Stimulated activated CD4-positive, alpha-beta T cell treated with anti-CD3 and anti-CD28 coated beads, Interleukin-1b, Interleukin-23, amount 100 ng/mL, for 4 hours (primary cell): Measurements from ENCODE around the gene ACP7.
"Not testable (repeated sequence)": the region's sequence is repeated elsewhere in the genome, so short reads cannot be mapped to it uniquely, and the experiment has no call there.

Experiments
- DNase-seq, 2 donors: peaks; one replicate each; pipeline ENCODE4 v3.0.0-alpha.2; 2020; ENCODE audit warnings: low read depth in 2 of 2

ACP7 gene

GRCh38 chr19:39077323-39077722 lies 6.8 kb upstream of the ACP7 start:
- DNase-seq, result no peak

DNA sequence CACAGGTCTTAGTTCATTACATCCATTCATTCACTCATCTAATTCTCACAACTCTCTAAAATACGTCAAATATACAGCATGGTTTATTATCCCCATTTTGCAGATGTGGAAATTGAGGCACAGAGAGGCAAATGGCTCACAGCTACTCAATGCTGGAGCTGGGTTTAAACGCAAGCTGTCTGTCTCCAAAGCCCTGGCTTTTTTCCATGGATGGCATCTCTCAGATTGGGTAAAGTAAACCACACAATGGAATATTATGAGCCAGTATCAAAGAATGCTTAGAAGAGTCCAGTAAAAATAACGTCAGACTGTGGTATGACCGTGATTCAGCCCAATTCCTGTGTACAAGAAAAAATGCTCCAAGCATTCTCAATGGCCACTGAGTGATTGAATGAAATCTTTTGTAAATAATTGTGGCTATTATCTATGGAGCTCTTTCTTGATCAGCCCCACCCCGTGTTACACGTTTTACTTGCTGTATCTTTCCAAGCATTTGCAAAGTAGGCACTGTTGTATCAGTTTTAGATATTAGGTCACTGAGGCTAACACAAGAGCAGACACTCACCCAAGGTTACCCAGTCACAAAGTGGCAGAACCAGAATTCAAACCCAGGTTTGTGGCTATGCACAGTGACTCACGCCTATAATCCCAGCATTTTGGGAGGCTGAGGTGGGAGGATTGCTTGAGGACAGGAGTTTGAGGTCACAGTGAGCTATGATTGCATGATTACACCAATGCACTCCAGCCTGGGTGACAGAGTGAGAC lies 5.5 kb upstream of the ACP7 start:
- no peak for DNase-seq

- no peak for DNase-seq
Measured at GRCh38 chr19:39080431-39080830, 3.7 kb upstream of the ACP7 start.

GRCh38 chr19:39082167-39082566 lies 2.0 kb upstream of the ACP7 start:
- no peak for DNase-seq

GRCh38 chr19:39082745-39083598 lies 1.2 kb upstream of the ACP7 start:
- no peak for DNase-seq

- no peak for DNase-seq
Measured at GRCh38 chr19:39083599-39083982, 577 bp upstream of the ACP7 start.

GRCh38 chr19:39084732-39085080 lies 538 bp downstream of the ACP7 start:
- DNase-seq, result no peak

DNA sequence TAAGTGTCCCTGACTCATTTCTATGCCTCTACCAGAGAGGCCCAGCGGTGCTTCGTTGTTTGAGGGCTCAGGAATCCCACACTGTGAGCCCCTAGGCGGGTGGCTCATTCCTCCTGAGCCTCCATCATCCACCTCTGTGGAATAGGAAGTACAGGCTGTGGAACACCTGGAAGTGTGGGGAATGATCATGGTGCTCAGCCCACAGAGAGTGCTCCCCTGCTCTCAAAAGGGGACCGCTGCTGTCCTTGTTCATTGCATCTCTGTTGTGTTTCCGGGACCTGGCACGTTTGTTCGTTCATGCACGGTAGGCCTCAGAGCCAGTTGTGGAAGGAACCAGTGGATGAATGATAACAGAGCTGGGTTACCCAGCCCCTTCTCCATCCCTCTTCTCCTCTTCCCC lies 1.2 kb downstream of the ACP7 start:
- no peak for DNase-seq

DNA sequence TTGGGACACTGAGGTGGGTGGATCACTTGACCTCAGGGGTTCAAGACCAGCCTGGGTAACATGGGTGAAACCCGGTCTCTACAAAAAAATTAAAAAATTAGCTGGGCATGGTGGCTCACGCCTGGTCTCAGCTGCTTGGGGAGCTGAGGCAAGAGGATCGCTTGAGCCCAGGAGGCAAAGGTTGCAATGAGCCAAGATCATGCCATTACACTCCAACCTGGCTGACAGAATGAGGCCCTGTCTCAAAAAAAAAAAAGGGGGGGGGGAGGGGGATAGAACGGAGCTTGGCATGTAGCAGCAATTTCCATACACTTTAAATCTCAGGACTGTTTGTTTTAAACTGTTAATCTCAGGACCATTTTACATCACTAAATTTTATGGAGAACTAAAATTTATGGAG lies 2.2 kb downstream of the ACP7 start:
- no peak for DNase-seq

DNA sequence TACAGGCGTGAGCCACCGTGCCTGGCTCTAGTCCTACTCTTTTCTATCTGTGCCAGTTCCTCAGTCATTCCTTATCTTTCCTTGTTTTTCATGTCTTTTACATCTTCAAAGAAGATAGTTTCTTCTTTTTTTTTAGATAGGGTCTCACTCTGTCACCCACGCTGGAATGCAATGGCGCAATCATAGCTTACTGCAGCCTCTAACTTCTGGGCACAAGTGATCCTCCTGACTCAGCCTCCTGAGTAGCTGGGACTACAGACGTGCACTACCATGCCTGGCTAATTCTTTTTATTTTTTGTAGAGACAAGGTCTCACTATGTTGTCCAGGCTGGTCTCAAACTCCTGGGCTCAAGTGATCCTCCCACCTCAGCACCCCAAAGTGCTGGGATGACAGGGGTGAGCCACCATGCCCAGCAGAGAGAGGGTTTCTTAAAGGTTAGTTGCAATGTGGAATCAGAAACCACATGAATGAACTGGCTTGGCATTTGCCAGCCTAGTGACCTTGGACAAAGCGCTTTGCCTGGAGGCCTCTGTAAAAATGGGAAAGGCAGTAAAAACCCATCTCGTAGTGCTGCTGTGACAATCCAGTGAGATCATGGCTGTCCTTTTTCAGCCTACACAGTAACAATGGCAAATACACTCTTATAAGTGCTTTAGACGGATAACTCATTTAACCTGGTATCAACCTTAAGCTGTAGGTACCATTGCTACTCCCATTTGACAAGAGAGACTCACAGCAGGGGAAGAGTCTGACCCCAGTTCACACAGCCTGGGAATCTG lies 3.9 kb downstream of the ACP7 start:
- DNase-seq, result no peak

DNA sequence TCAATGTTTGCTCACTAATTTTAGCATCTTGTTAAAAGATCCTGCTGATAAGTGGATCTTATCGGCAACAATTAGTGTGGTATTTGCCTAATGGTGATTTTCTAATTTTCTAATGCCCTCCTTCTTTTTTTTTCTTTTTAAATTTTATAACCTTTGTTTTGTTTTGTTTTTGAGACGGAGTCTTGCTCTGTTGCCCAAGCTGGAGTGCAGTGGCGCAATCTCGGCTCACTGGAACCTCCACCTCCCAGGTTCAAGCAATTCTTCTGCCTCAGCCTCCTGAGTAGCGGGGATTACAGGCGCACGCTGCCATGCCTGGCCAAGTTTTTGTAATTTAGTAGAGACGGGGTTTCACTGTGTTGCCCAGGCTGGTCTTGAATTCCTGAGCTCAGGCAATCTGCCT lies 5.8 kb downstream of the ACP7 start:
- not testable (repeated sequence) for DNase-seq

DNA sequence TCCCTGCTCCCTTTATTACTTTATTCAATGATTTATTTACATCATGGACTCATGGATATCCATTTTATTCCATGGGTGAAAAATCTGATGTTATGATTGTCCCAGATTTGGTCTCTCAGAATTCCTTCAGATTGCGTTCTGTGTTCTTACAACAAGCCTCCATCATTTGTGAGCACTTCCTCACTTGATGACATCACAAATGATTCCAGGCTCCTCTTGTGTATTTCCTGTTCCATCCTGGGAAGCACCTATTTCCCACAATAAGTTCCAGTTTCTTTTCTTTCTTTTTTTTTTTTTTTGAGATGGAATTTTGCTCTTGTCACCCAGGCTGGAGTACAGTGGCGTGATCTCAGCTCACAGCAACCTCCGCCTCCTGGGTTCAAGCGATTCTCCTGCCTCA lies 6.7 kb downstream of the ACP7 start:
- DNase-seq, result no peak

DNA sequence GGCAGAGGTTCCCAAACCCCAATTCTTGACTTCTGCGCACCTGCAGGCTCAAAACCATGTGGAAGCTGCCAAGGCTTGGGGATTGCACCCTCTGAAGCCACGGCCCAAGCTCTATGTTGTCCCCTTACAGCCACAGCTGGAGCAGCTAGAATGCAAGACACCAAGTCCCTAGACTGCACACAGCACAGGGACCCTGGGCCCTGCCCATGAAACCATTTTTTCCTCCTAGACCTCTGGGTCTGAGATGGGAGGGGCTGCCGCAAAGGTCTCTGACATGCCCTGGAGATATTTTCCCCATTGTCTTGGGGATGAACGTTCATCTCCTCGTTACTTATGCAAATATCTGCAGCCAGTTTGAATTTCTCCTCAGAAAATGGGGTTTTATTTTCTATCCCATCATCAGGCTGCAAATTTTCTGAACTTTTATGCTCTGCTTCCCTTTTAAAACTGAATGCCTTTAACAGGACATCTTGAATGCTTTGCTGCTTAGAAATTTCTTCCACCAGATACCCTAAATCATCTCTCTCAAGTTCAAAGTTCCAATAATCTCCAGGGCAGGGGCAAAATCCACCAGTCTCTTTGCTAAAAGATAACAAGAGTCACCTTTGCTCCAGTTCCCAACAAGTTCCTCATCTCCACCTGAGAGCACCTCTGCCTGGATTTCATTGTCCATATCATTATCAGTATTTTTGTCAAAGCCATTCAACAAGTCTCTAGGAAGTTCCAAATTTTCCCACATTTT lies 11.8 kb downstream of the ACP7 start:
- not testable (repeated sequence) for DNase-seq

DNA sequence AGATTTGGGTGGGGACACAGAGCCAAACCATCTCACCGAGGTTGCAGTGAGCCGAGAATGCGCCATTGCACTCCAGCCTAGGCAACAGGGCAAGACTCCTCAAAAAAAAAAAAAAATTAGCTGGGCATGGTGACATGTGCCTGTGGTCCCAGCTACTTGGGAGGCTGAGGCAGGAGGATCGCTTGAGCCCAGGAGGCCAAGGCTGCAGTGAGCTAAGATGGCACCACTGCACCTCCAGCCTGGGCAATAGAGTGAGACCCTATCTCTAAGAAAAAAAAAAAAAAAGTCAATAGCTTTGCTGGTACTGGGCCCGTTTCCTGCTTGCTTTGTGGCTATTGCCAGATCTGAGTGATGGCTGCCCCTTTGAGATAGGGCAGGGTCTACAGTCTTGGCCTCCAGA lies 13.1 kb downstream of the ACP7 start:
- no peak for DNase-seq

- DNase-seq, result no peak
Measured at GRCh38 chr19:39097721-39098120, 13.6 kb downstream of the ACP7 start.

DNA sequence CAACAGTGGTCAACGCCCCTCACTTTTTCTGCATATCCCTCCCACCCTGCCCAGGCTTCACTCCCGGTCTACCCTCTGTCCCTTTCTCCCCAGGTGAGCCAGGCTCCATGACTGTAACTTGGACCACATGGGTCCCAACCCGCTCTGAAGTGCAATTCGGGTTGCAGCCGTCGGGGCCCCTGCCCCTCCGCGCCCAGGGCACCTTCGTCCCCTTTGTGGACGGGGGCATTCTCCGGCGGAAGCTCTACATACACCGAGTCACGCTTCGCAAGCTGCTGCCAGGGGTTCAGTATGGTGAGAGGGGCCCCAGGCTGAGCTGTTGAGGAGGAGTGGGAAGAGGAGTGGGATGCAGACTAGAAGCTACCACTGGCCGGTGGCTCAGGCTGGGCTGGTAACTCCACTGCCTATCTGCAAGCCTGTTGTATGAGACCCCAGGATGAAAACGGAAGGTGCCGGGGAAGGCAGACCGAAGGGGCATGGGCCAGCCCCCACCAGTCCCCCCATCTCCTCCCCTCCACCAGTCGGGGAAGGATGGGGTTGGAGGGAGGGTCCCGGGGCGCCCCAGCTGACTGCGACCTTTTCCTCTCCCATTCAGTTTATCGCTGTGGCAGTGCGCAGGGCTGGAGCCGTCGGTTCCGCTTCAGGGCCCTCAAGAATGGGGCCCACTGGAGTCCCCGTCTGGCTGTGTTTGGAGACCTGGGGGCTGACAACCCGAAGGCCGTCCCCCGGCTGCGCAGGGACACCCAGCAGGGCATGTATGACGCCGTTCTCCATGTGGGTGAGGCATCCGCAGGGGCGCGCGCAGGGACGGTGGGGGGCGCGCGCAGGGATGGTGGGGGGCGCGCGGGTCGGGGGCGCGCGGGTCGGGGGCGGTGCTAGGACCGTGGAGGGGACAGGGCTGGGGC lies 14.4 kb downstream of the ACP7 start:
- DNase-seq, result no peak

DNA sequence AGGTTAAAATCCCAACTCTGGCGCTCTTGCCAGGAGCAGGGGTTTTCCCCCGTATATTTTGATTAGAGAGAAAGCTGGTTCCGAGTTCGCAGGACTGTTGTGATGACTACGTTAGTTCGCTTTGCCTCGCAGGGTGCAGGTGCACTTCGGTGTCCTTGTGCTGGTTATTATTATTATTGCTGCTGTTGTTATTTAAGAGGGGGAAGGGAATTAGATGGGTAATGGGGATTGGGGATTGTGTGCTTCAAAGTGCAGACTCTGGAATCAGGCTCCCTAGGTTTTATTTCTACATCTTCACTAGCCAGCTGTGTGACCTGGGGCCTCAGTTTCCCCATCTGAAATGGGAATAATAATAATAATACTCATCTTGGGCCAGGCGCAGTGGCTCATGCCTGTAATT lies 15.2 kb downstream of the ACP7 start:
- DNase-seq, result no peak

DNA sequence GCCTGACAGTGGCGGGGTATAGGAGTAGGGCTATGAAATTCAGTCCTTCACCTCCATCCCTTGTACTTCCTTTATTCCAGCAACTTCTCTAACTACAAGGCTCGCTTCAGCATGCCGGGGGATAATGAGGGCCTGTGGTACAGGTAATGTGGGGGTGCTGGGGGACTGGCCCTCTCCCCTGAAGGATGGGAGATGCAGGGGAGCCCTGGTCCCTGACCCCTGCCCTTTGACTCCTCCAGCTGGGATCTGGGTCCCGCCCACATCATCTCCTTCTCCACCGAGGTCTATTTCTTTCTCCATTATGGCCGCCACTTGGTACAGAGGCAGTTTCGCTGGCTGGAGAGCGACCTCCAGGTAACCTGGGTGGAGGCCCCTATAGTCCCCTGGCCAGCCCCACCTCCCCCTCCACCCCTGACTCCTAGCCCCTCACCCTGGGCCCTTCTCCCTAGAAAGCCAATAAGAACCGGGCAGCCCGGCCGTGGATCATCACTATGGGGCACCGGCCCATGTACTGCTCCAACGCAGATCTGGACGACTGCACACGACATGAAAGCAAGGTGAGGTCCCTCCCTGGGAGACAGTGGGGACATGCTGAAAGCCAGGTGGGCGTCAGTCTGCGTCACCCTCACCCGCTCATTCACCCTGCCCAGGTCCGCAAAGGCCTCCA lies 16.5 kb downstream of the ACP7 start:
- no peak for DNase-seq

DNA sequence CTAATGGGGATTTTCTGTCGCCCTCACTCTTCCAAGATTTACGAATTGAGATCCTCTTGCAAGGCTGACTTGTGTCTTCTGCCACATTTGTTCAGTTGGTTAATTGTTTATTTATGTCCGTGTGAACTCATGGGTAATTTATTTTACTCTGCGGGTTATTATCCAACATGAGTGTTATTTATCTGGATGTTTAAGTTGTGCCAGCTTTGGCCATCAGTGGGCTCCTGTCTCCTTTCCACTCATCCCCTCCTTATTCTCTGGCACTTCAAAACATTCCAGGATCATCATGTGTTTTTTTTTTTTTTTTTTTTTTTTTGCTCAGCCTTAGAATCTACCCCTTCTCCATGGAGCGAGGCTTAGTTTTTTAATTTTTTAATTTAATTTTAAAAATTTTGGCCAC lies 19.0 kb downstream of the ACP7 start:
- no peak for DNase-seq

DNA sequence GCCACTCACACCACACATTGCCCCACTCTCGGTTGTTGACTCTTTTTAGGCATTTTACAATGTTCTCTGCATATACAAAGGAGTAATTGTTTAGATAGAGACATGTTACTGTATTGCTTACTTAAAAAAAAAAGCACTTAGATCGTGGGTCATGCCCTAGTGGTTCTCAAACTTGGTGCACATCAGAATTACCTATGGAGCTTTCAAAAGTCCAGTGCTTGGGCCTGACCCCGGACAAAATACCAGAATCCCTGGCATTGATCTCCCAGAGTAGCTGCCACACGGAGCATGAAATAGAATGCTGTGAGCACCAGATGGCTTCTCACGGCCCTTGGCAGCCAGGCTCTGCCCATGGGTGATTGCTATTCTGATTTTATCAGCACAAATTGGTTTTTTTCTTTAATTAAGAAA lies 20.0 kb downstream of the ACP7 start:
- no peak for DNase-seq
